OCI-LY1 (cell line): ENCODE measurements around the gene TPM1.

Source experiments
- EZH2 ChIP-seq: fragments of 200-600 bp; sonication (generic), shearing (Covaris generic); IDR thresholded peaks from 2 replicates; pipeline ENCODE4 v1.8.0; 2017; ENCODE audit warnings: borderline replicate concordance, mixed run types, mild to moderate bottlenecking, antibody characterized with exemption, low read length, moderate library complexity, mixed read lengths
- TF ChIP-seq, protein P1 (sequence below): fragments of 200-600 bp; sonication (generic), shearing (Covaris generic); IDR thresholded peaks from 2 replicates; pipeline ENCODE4 v1.5.1; 2017; ENCODE audit warnings: mild to moderate bottlenecking, antibody characterized with exemption, low read length, moderate library complexity, mixed read lengths

DNA sequence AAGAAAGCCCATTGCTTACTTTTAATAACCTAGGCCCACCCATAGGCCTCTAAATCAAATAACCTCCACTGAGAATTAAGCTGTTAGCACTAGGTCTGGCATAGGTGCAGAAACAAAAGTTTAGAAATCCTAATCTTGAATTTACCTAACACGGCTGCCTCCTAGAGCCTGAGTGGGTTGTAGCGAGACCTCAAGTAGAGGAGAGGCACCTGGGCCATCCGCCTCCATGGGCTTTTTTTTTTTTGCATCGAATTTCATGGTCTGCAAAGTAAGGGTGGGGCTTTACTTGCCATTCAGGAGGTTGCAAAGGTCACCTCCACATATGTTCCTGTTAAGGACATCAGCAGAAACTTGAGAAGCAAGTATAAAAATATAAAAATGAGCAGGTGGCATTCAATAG, 6.6 kb upstream of the TPM1 start:
- TF ChIP-seq, protein P1, sequence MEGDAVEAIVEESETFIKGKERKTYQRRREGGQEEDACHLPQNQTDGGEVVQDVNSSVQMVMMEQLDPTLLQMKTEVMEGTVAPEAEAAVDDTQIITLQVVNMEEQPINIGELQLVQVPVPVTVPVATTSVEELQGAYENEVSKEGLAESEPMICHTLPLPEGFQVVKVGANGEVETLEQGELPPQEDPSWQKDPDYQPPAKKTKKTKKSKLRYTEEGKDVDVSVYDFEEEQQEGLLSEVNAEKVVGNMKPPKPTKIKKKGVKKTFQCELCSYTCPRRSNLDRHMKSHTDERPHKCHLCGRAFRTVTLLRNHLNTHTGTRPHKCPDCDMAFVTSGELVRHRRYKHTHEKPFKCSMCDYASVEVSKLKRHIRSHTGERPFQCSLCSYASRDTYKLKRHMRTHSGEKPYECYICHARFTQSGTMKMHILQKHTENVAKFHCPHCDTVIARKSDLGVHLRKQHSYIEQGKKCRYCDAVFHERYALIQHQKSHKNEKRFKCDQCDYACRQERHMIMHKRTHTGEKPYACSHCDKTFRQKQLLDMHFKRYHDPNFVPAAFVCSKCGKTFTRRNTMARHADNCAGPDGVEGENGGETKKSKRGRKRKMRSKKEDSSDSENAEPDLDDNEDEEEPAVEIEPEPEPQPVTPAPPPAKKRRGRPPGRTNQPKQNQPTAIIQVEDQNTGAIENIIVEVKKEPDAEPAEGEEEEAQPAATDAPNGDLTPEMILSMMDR, result no peak
- TF ChIP-seq EZH2, result no peak
